Ishikawa (cell line): ENCODE data around the gene RBM20.

Source experiments
- CEBPB ChIP-seq: IDR thresholded peaks from 2 replicates; pipeline ENCODE4 v1.6.1; 2012
- CREB1 ChIP-seq: IDR thresholded peaks from 2 replicates; pipeline ENCODE4 v1.6.1; 2012; ENCODE audit warnings: low read depth
- EGR1 ChIP-seq: IDR thresholded peaks from 2 replicates; pipeline ENCODE4 v1.6.1; 2012
- EP300 ChIP-seq: IDR thresholded peaks from 2 replicates; pipeline ENCODE4 v1.6.1; 2012; ENCODE audit warnings: borderline replicate concordance
- RAD21 ChIP-seq: IDR thresholded peaks from 2 replicates; pipeline ENCODE4 v1.6.1; 2012; ENCODE audit warnings: low read depth
- REST ChIP-seq: IDR thresholded peaks from 2 replicates; pipeline ENCODE4 v1.6.1; 2012; ENCODE audit warnings: low read depth, mild to moderate bottlenecking
- TAF1 ChIP-seq: IDR thresholded peaks from 2 replicates; pipeline ENCODE4 v1.6.1; 2012; ENCODE audit warnings: low read depth, mild to moderate bottlenecking
- TCF12 ChIP-seq: IDR thresholded peaks from 2 replicates; pipeline ENCODE4 v1.6.1; 2012; ENCODE audit warnings: low read depth
- USF1 ChIP-seq: IDR thresholded peaks from 2 replicates; pipeline ENCODE4 v1.6.1; 2012
- YY1 ChIP-seq: IDR thresholded peaks from 2 replicates; pipeline ENCODE4 v1.6.1; 2012; ENCODE audit warnings: low read depth
- ZBTB7A ChIP-seq: IDR thresholded peaks from 2 replicates; pipeline ENCODE4 v1.6.1; 2012; ENCODE audit warnings: low read depth
- TF ChIP-seq, protein P1 (sequence below): IDR thresholded peaks from 2 replicates; pipeline ENCODE4 v1.6.1; 2012

DNA sequence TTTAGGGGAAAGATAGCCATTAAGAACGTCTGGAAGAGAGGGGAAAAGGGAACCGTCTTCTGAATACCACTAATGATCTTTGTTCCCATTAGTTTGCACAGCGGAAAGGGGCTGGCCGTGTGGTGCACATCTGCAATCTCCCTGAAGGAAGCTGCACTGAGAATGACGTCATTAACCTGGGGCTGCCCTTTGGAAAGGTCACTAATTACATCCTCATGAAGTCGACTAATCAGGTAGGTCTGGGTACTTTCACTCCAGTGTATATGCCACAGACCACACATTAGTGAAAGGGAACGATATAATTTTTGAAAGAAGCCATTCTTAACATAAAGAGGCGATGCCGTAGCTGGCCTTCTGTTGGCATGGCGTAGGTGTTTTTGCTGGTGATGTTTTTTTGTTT, 153.3 kb downstream of the RBM20 start:
- TF ChIP-seq TCF12 (no peak), YY1 (no peak), ZBTB7A (no peak), USF1 (no peak), CEBPB (no peak), REST (no peak), TAF1 (no peak), RAD21 (no peak), EGR1 (no peak), EP300 (no peak), CREB1 (no peak)
- TF ChIP-seq, protein P1, sequence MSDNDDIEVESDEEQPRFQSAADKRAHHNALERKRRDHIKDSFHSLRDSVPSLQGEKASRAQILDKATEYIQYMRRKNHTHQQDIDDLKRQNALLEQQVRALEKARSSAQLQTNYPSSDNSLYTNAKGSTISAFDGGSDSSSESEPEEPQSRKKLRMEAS: no peak
